ENCODE results near the gene LCAT. TPM values are rescaled to one million over a fixed set of nuclear protein-coding genes. Genes with fewer than 3 reads are reported as not detected.

Gene LCAT
- total RNA-seq, 1 donor from 2014 or later = 1.6 TPM

DNA sequence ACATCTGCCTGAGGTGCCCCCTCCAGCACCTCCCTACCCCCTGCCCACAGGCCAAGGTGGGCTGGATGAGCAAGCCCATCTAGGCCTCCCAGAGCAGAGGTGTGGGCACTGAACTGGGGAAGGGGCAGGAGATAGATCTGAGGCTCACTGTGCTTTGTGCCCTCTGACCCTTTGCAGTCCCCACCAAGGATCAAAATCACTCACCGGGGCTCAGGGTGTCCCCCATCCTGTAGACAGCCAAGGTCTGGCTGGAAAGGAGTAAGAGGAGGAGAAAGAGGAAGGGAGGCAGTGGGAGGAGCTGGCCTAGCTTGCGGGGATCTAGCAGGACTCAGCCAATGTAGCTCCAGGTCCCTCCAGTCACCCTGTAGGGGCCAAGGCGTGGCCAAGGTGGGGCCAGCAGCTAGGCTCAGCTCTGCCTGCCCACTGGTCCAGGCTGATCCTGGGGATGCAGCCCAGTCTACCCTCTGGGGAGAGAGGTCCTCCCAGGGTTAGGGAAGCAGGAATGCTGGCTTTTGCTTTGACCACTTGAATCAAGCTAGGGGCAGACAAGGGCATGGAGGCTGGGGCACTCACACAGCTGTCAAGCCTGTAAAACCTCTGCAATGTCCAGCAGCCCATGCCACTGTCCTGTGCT, 22.7 kb upstream of the LCAT start:
- TF ChIP-seq, protein P1, sequence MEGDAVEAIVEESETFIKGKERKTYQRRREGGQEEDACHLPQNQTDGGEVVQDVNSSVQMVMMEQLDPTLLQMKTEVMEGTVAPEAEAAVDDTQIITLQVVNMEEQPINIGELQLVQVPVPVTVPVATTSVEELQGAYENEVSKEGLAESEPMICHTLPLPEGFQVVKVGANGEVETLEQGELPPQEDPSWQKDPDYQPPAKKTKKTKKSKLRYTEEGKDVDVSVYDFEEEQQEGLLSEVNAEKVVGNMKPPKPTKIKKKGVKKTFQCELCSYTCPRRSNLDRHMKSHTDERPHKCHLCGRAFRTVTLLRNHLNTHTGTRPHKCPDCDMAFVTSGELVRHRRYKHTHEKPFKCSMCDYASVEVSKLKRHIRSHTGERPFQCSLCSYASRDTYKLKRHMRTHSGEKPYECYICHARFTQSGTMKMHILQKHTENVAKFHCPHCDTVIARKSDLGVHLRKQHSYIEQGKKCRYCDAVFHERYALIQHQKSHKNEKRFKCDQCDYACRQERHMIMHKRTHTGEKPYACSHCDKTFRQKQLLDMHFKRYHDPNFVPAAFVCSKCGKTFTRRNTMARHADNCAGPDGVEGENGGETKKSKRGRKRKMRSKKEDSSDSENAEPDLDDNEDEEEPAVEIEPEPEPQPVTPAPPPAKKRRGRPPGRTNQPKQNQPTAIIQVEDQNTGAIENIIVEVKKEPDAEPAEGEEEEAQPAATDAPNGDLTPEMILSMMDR (IDR thresholded peaks at IDR 0.05; ENCODE audit: insufficient read depth, low read length, severe bottlenecking) = no peak
- peaks cover 10% of the 10 kb centered on the region for H3K36me3 ChIP-seq (ENCODE audit: control insufficient read depth, insufficient read depth, low read length)
- H3K4me3 ChIP-seq (ENCODE audit: low read depth, low read length) = peak overlapping the region; percentile 87
- DNase-seq (ENCODE audit: low read depth) = peak; percentile 64
- no peaks in the 10 kb centered on the region for H3K27me3 ChIP-seq (ENCODE audit: control insufficient read depth, insufficient read depth, low read length)
- FAIRE-seq = no peak

DNA sequence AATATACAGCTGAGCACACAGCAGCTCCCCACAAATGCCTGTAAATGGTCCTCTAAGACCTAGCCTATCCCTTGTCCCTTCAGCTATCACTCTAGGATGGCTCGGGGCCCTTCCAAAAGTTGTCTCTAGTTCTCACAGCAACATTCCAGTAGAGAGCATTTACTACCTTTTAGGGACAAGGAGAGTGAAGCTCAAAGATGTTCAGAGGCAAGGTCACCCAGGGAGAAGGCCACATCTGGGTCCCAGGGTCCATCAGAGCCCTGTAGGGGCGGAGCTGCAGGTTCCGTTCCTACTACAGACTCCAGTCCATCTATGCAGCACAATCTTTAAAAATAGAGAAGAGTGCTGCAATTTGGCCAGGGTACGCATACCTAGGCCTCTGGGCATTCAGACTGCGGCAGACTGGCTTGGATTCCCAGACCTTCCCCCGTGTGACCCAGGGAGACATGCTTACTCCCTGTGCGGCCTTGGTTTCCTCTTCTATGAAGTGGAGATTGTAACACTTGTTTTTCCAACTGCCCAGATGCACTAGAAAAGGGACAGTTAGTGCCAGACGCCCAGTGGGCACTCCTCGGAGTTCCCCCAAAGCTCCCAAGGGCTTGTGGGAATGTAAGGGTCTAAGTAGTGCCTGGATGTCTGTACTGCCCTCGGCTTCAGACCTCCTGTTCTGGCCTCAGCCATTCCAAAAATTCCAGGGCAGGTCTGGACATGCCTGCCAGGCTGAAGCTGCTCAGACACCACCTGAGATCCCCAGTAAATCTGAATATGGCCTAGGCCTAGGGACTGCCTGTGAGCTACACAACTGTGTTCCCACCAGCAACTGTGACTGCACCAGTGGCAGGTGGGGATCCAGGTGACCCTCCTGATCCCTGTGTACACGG, 22.0 kb upstream of the LCAT start:
- Histone ChIP-seq H3K36me3 (ENCODE audit: control insufficient read depth, insufficient read depth, low read length) (peaks cover 13% of the 10 kb centered on the region), H3K27me3 (ENCODE audit: control insufficient read depth, insufficient read depth, low read length) (no peaks in the 10 kb centered on the region), H3K4me3 (ENCODE audit: low read depth, low read length) (peak overlapping the region; percentile 87)
- DNase-seq (ENCODE audit: low read depth) (peak; percentile 72), FAIRE-seq (no peak)
- TF ChIP-seq, protein P1 (IDR thresholded peaks at IDR 0.05; ENCODE audit: insufficient read depth, low read length, severe bottlenecking) = no peak

DNA sequence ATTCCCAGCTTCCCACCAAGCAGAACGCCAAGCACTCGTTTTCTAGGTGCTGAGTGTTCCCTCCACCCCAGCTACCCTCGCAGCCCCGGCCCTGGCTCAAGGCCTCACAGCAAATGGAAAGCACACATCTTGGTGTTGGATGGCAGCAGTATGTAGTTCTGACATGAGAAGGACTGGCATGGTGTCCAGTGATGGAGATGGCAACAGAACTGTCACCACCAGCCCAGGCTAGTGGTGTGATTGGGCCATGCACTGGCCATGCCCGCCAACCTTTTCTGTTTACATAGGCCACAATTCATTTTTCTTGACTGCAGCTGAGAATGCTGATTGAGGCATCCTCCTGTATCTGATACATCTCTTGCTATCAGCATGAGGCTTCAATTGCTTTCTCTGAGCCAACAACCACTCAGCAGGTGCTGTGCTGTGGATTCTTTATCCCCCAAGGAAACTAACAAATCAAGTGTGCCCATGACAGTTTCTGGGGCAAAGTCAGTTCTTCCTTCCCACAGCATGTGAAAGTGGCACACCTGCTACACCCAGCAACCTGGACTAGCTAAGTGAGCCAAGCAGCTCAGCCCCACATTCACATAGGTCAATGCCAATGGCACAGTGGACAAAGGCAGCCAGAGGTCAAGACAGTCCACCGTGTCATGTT, 20.7 kb upstream of the LCAT start:
- H3K4me3 ChIP-seq (ENCODE audit: low read depth, low read length) = no peak overlapping the region
- TF ChIP-seq, protein P1 (IDR thresholded peaks at IDR 0.05; ENCODE audit: insufficient read depth, low read length, severe bottlenecking) = no peak
- DNase-seq (ENCODE audit: low read depth) (no peak), FAIRE-seq (no peak)
- no peaks in the 10 kb centered on the region for H3K27me3 ChIP-seq (ENCODE audit: control insufficient read depth, insufficient read depth, low read length)
- peaks cover 24% of the 10 kb centered on the region for H3K36me3 ChIP-seq (ENCODE audit: control insufficient read depth, insufficient read depth, low read length)

DNA sequence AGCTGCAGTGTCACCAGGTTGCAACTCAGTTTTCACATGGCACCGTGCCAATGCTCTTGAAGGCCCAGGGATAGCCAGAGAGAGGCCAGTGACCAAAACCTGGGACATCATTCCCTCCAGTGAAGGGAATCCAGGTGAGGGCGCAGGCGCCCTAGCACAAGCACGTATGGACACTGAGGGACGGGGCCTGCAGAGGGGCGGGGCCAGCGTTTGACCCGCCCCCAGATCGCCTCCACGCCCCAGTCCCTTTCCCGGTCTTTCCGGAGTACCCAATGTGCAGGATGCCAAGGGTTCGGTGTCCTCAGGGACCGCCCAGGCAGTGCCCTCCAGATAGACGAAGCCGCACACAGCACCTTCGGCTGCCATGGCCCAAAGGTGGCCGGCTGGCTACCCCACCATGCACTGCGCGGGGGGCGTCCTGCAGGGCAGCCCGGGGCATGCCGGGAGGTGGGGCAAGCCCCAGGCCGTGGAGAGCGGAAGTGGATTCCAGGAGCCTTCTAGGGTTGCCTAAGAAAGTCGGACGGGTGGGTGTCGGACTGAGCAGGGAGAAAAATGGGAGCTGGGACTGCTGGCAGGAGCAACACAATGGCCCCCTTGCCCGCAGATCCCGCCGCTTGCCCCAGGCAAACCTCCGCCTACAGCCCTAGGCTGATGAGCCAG, 19.9 kb upstream of the LCAT start:
- Histone ChIP-seq H3K27me3 (ENCODE audit: control insufficient read depth, insufficient read depth, low read length) (no peaks in the 10 kb centered on the region), H3K4me3 (ENCODE audit: low read depth, low read length) (no peak overlapping the region), H3K36me3 (ENCODE audit: control insufficient read depth, insufficient read depth, low read length) (peaks cover 32% of the 10 kb centered on the region)
- no peak for DNase-seq (ENCODE audit: low read depth)
- FAIRE-seq = no peak
- TF ChIP-seq, protein P1 (IDR thresholded peaks at IDR 0.05; ENCODE audit: insufficient read depth, low read length, severe bottlenecking) = no peak

DNA sequence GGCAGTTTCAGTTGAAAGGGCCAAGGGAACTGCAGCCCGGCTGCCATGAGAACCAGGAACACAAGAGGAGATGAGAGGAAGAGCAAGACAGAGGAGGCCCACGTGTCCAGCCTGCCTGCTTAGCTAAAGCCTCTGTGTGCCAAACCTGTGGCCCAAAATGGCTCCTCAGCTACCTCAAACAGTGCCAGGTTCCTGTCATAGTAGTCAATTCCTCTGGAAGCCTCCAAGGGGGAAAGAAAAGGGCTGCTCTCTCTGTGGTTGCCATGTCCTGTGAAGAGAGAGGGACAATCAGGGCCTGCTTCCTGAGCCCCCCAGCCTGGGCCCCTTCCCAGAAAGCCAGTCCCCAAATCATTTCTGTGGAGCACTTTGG, 19.4 kb upstream of the LCAT start:
- no peak for DNase-seq (ENCODE audit: low read depth)
- TF ChIP-seq, protein P1 (IDR thresholded peaks at IDR 0.05; ENCODE audit: insufficient read depth, low read length, severe bottlenecking) = no peak
- Histone ChIP-seq H3K27me3 (ENCODE audit: control insufficient read depth, insufficient read depth, low read length) (no peaks in the 10 kb centered on the region), H3K4me3 (ENCODE audit: low read depth, low read length) (no peak overlapping the region), H3K36me3 (ENCODE audit: control insufficient read depth, insufficient read depth, low read length) (peaks cover 37% of the 10 kb centered on the region)
- no peak for FAIRE-seq
